Naive thymus-derived CD8-positive, alpha-beta T cell (primary cell): ENCODE results near the gene FAS. TPM values are rescaled to one million over a fixed set of nuclear protein-coding genes. Genes with fewer than 3 reads are reported as not detected.
A peak's percentile ranks its signal among the peaks of the same experiment; 100 is the strongest.

Source experiments
- ATAC-seq, 2 donors: fragments of 150-1000 bp; cut with Tn5 transposase in 1 of 2; sonication (Bioruptor Pico), chemical (Tn5 transposase) in 1 of 2; 1 replicate in 1 of 2; 2 replicates in 1 of 2; pipeline ENCODE4 v1.10.0; 2021; ENCODE audit warnings: mild to moderate bottlenecking in 2 of 2, moderate library complexity in 2 of 2
- POLR2A ChIA-PET: fragments of 350-600 bp; sonication (Branson Sonifier 250); formaldehyde crosslinking; loops from one replicate; lab custom pipeline; 2021; ENCODE audit warnings: antibody characterized with exemption; lab: Charles Lee
- DNase-seq, 10 donors: peaks; one replicate each; pipeline versions ENCODE4 v3.0.0 to v3.0.0-alpha.2; 2020 to 2022
- H3K27ac Mint-ChIP-seq, 10 donors: one replicate each; pipeline ENCODE4 v1.8.0; 2020 to 2022; ENCODE audit warnings: mild to moderate bottlenecking in 10 of 10, mixed read lengths in 10 of 10, moderate library complexity in 4 of 10, inconsistent platforms in 1 of 10
- H3K27me3 Mint-ChIP-seq, 5 donors: one replicate each; pipeline ENCODE4 v1.8.0; 2021 to 2022; ENCODE audit warnings: mixed read lengths in 5 of 5
- H3K36me3 Mint-ChIP-seq, 3 donors: one replicate each; pipeline ENCODE4 v1.8.0; 2020 to 2022; ENCODE audit warnings: mixed read lengths in 3 of 3, mild to moderate bottlenecking in 2 of 3, inconsistent platforms in 1 of 3
- H3K4me1 Mint-ChIP-seq, 4 donors: one replicate each; pipeline ENCODE4 v1.8.0; 2021 to 2022; ENCODE audit warnings: mixed read lengths in 4 of 4
- H3K4me3 Mint-ChIP-seq, 10 donors: one replicate each; pipeline ENCODE4 v1.8.0; 2020 to 2022; ENCODE audit warnings: mild to moderate bottlenecking in 10 of 10, mixed read lengths in 10 of 10, moderate library complexity in 6 of 10, inconsistent platforms in 1 of 10
- H3K9me3 Mint-ChIP-seq, 9 donors: one replicate each; pipeline ENCODE4 v1.8.0; 2020 to 2022; ENCODE audit warnings: mixed read lengths in 9 of 9, mild to moderate bottlenecking in 3 of 9, inconsistent platforms in 1 of 9, moderate library complexity in 1 of 9
- polyA plus RNA-seq, 3 donors: library from polyadenylated mRNA; unstranded; fragments of 300-500 nt; fragmentation: Illumina TruSeq; gene quantifications; one replicate each; pipeline ENCODE4 v1.2.3, GENCODE V29; 2021
- total RNA-seq, 8 experiments: library from RNA in 2 of 8; stranded (reverse) in 2 of 8; gene quantifications; one replicate each; pipeline ENCODE4 v1.2.3 and lab custom pipeline; 2021 to 2026

FAS gene
- total RNA-seq (1 to 10 TPM; 4.2 to 5.6 TPM), polyA plus RNA-seq (1 to 10 TPM; 1.2 to 9.0 (median 2.6) TPM), total RNA-seq (lab: John Stamatoyannopoulos, UW) (5.9 to 52.1 (median 16.2) reads per million in 6 experiments)

- Mint-ChIP-seq H3K27ac (peak within 1 kb of the TSS; percentile 82 to 95 (median 93)), H3K36me3 (peaks cover 0 to 6% (median 3%) of the 10 kb centered on the region in 3 donors), H3K4me1 (peaks cover 28 to 60% (median 58%) of the 10 kb centered on the region in 4 donors), H3K27me3 (no peaks in the 10 kb centered on the region), H3K4me3 (peak within 1 kb of the TSS; percentile 91 to 98 (median 96)), H3K9me3 (peaks cover 0 to 14% (median 7%) of the 10 kb centered on the region in 9 donors)
- DNase-seq: peak; percentile 43 to 75 (median 62)
- peak; percentile 71 to 82 for ATAC-seq
- POLR2A ChIA-PET: interaction anchor here (0.6 to 1.4 kb wide), 9 partner anchors 9 to 216 kb away, joined by 3 to 5 read pairs (median 3); partner anchors contain the start of gene CH25H
Measured at GRCh38 chr10:88990384-88991160, at the start of gene FAS. TSS of gene FAS (plus strand) at chr10:88990798. CDS start at chr10:88990877, 79 bp downstream.

GRCh38 chr10:88941026-88941425, 49.6 kb upstream of the FAS start:
- POLR2A ChIA-PET: no interaction called here
- Mint-ChIP-seq H3K9me3 (no peaks in the 10 kb centered on the region), H3K4me3 (no peak overlapping the region), H3K27ac (peak overlapping the region in 1 of 10 donors; percentile 62), H3K27me3 (no peaks in the 10 kb centered on the region), H3K36me3 (peaks cover 0 to 16% (median 0%) of the 10 kb centered on the region in 3 donors), H3K4me1 (peaks cover 0 to 11% (median 4%) of the 10 kb centered on the region in 4 donors)
- no peak for ATAC-seq
- DNase-seq: no peak

GRCh38 chr10:88943778-88944177, 46.8 kb upstream of the FAS start:
- ATAC-seq: no peak
- POLR2A ChIA-PET: no interaction called here

GRCh38 chr10:88944813-88945212, 45.8 kb upstream of the FAS start:
- DNase-seq (no peak), ATAC-seq (no peak)
- H3K4me1 Mint-ChIP-seq: peaks cover 0 to 11% (median 4%) of the 10 kb centered on the region in 4 donors
- POLR2A ChIA-PET: no interaction called here
- no peak overlapping the region for H3K27ac Mint-ChIP-seq
- H3K4me3 Mint-ChIP-seq: no peak overlapping the region
- H3K9me3 Mint-ChIP-seq: no peaks in the 10 kb centered on the region
- H3K36me3 Mint-ChIP-seq: peaks cover 0 to 4% (median 2%) of the 10 kb centered on the region in 3 donors
- H3K27me3 Mint-ChIP-seq: no peaks in the 10 kb centered on the region

More at GRCh38 chr10:88943778-88944177, 46.8 kb upstream of the FAS start:
- Mint-ChIP-seq H3K4me1 (peaks cover 0 to 11% (median 4%) of the 10 kb centered on the region in 4 donors), H3K4me3 (no peak overlapping the region), H3K27me3 (no peaks in the 10 kb centered on the region), H3K27ac (no peak overlapping the region), H3K9me3 (no peaks in the 10 kb centered on the region), H3K36me3 (peaks cover 0 to 9% (median 4%) of the 10 kb centered on the region in 3 donors)
- DNase-seq: no peak

GRCh38 chr10:88946200-88946599, 44.4 kb upstream of the FAS start:
- H3K27ac Mint-ChIP-seq: peak overlapping the region in 1 of 10 donors; percentile 17
- peaks cover 0 to 11% (median 3%) of the 10 kb centered on the region in 4 donors for H3K4me1 Mint-ChIP-seq
- no peak for ATAC-seq
- H3K27me3 Mint-ChIP-seq: no peaks in the 10 kb centered on the region
- H3K9me3 Mint-ChIP-seq: no peaks in the 10 kb centered on the region
- H3K36me3 Mint-ChIP-seq: peaks cover 0 to 7% (median 4%) of the 10 kb centered on the region in 3 donors
- H3K4me3 Mint-ChIP-seq: no peak overlapping the region
- no peak for DNase-seq
- POLR2A ChIA-PET: no interaction called here

GRCh38 chr10:88946965-88947590, 43.5 kb upstream of the FAS start:
- DNase-seq (no peak), ATAC-seq (no peak)
- peak overlapping the region in 1 of 10 donors; percentile 79 for H3K27ac Mint-ChIP-seq
- POLR2A ChIA-PET: no interaction called here
- peaks cover 0 to 7% (median 4%) of the 10 kb centered on the region in 3 donors for H3K36me3 Mint-ChIP-seq
- no peaks in the 10 kb centered on the region for H3K27me3 Mint-ChIP-seq
- no peak overlapping the region for H3K4me3 Mint-ChIP-seq
- no peaks in the 10 kb centered on the region for H3K9me3 Mint-ChIP-seq
- H3K4me1 Mint-ChIP-seq: peaks cover 0 to 11% (median under 1%) of the 10 kb centered on the region in 4 donors

- no peaks in the 10 kb centered on the region for H3K9me3 Mint-ChIP-seq
- no peak for ATAC-seq
Measured at GRCh38 chr10:88949051-88949450, 41.5 kb upstream of the FAS start.

GRCh38 chr10:88949912-88950837, 40.4 kb upstream of the FAS start:
- peaks cover 0 to 7% (median 4%) of the 10 kb centered on the region in 3 donors for H3K36me3 Mint-ChIP-seq
- no peaks in the 10 kb centered on the region for H3K9me3 Mint-ChIP-seq
- H3K27ac Mint-ChIP-seq: no peak overlapping the region
- DNase-seq (no peak), ATAC-seq (no peak)
- POLR2A ChIA-PET: no interaction called here
- no peaks in the 10 kb centered on the region for H3K27me3 Mint-ChIP-seq
- no peak overlapping the region for H3K4me3 Mint-ChIP-seq
- H3K4me1 Mint-ChIP-seq: peaks cover 0 to 3% (median under 1%) of the 10 kb centered on the region in 4 donors

More at GRCh38 chr10:88949051-88949450, 41.5 kb upstream of the FAS start:
- H3K36me3 Mint-ChIP-seq: peaks cover 0 to 7% (median 4%) of the 10 kb centered on the region in 3 donors
- POLR2A ChIA-PET: no interaction called here
- peaks cover 0 to 11% (median under 1%) of the 10 kb centered on the region in 4 donors for H3K4me1 Mint-ChIP-seq
- no peaks in the 10 kb centered on the region for H3K27me3 Mint-ChIP-seq
- no peak overlapping the region for H3K4me3 Mint-ChIP-seq
- no peak overlapping the region for H3K27ac Mint-ChIP-seq
- no peak for DNase-seq

GRCh38 chr10:88952647-88953111, 37.9 kb upstream of the FAS start, which contains the start of gene ACTA2:
TSS of gene ACTA2 (minus strand) at chr10:88952773. CDS start at chr10:88948930, 3,843 bp downstream.
- no peaks in the 10 kb centered on the region for H3K9me3 Mint-ChIP-seq

GRCh38 chr10:88953662-88954061, 36.9 kb upstream of the FAS start:
- H3K9me3 Mint-ChIP-seq: no peaks in the 10 kb centered on the region
- peaks cover 0 to 6% (median 4%) of the 10 kb centered on the region in 3 donors for H3K36me3 Mint-ChIP-seq
- ATAC-seq: no peak
- DNase-seq: no peak
- no peak overlapping the region for H3K4me3 Mint-ChIP-seq
- H3K27me3 Mint-ChIP-seq: no peaks in the 10 kb centered on the region
- POLR2A ChIA-PET: no interaction called here
- peaks cover 0 to 2% (median 0%) of the 10 kb centered on the region in 4 donors for H3K4me1 Mint-ChIP-seq
- H3K27ac Mint-ChIP-seq: peak overlapping the region in 1 of 10 donors; percentile 34

More at GRCh38 chr10:88952647-88953111, 37.9 kb upstream of the FAS start, which contains the start of gene ACTA2:
- Mint-ChIP-seq H3K27ac (peak within 1 kb of the TSS in 1 of 10 donors; percentile 34), H3K36me3 (peaks cover 0 to 4% (median 3%) of the 10 kb centered on the region in 3 donors), H3K4me1 (peaks cover 0 to 2% (median 0%) of the 10 kb centered on the region in 4 donors), H3K4me3 (no peak within 1 kb of the TSS), H3K27me3 (no peaks in the 10 kb centered on the region)
- ATAC-seq: no peak
- no peak for DNase-seq
- POLR2A ChIA-PET: no interaction called here

GRCh38 chr10:88954458-88955083, 36.0 kb upstream of the FAS start:
- DNase-seq: no peak
- Mint-ChIP-seq H3K27me3 (no peaks in the 10 kb centered on the region), H3K36me3 (peaks cover 0 to 7% (median 4%) of the 10 kb centered on the region in 3 donors), H3K9me3 (no peaks in the 10 kb centered on the region), H3K4me3 (no peak overlapping the region), H3K4me1 (peaks cover 0 to 2% (median 0%) of the 10 kb centered on the region in 4 donors), H3K27ac (no peak overlapping the region)
- ATAC-seq: no peak
- POLR2A ChIA-PET: no interaction called here
